Natural killer cell (primary cell): Measurements from ENCODE around the gene MAN2B2. TPM values are rescaled to one million over a fixed set of nuclear protein-coding genes. Genes with fewer than 3 reads are reported as not detected.

Experiments
- ATAC-seq, 3 donors: fragments of 150-1000 bp in 2 of 3; fragments of 200-7000 bp in 1 of 3; cut with Tn5 transposase; 1 replicate in 1 of 3; 2 replicates in 2 of 3; pipeline ENCODE4 v1.10.0; 2021; ENCODE audit warnings: mild to moderate bottlenecking in 2 of 3, moderate library complexity in 2 of 3
- DNase-seq, 2 donors: peaks; one replicate each; pipeline versions ENCODE4 v3.0.0 to v3.0.0-alpha.2; 2013 to 2021; ENCODE audit warnings: mixed read lengths in 1 of 2
- H3K27ac ChIP-seq: one replicate; pipeline ENCODE4 v1.5.1; 2013; ENCODE audit warnings: mild to moderate bottlenecking, low read length
- H3K27me3 ChIP-seq: one replicate; pipeline ENCODE4 v1.6.1; 2013; ENCODE audit warnings: low read length; ENCODE audit not compliant: control insufficient read depth, insufficient read depth
- H3K36me3 ChIP-seq: one replicate; pipeline ENCODE4 v1.6.1; 2013; ENCODE audit warnings: low read length; ENCODE audit not compliant: control insufficient read depth, insufficient read depth
- H3K4me1 ChIP-seq: one replicate; pipeline ENCODE4 v1.6.1; 2013; ENCODE audit warnings: low read length; ENCODE audit not compliant: control insufficient read depth, insufficient read depth
- H3K4me3 ChIP-seq: one replicate; pipeline ENCODE4 v1.5.1; 2013; ENCODE audit warnings: low read length
- H3K9me3 ChIP-seq: one replicate; pipeline ENCODE4 v1.6.1; 2013; ENCODE audit warnings: low read length; ENCODE audit not compliant: control insufficient read depth, insufficient read depth
- H3K27ac Mint-ChIP-seq, 2 donors: one replicate each; pipeline ENCODE4 v1.8.0; 2022; ENCODE audit warnings: mild to moderate bottlenecking in 2 of 2, mixed read lengths in 2 of 2, moderate library complexity in 1 of 2
- H3K27me3 Mint-ChIP-seq, 2 donors: one replicate each; pipeline ENCODE4 v1.8.0; 2022; ENCODE audit warnings: low read depth in 2 of 2, mixed read lengths in 2 of 2
- H3K36me3 Mint-ChIP-seq: one replicate; pipeline ENCODE4 v1.8.0; 2022; ENCODE audit warnings: mixed read lengths
- H3K4me1 Mint-ChIP-seq, 2 donors: one replicate each; pipeline ENCODE4 v1.8.0; 2022; ENCODE audit warnings: mixed read lengths in 2 of 2
- H3K4me3 Mint-ChIP-seq: one replicate; pipeline ENCODE4 v1.8.0; 2022; ENCODE audit warnings: mild to moderate bottlenecking, moderate library complexity, mixed read lengths
- H3K9me3 Mint-ChIP-seq, 2 donors: one replicate each; pipeline ENCODE4 v1.8.0; 2022; ENCODE audit warnings: mixed read lengths in 2 of 2
- CTCF ChIP-seq: fragments of 200-600 bp; IDR thresholded peaks from one replicate; pipeline ENCODE4 v1.8.0; 2022; ENCODE audit warnings: antibody characterized with exemption
- WGBS: methylation state at CpG from one replicate; pipeline ENCODE4 v1.1.7; 2013; ENCODE audit warnings: missing lambda C conversion rate; ENCODE audit not compliant: insufficient coverage; 5-methylcytosine and 5-hydroxymethylcytosine counted together
- intact Hi-C: fragments of 100-400 bp; cut with micrococcal nuclease; formaldehyde crosslinking; loops from one replicate; pipeline ENCODE4 v1.14.2; 2022
- total RNA-seq, 4 donors: library from RNA; stranded (reverse); fragments of 120-200 nt in 1 of 4; gene quantifications; one replicate each; pipeline versions ENCODE4 v1.2.3 to v1.2.4, GENCODE V29; 2013 to 2022

MAN2B2 gene
- total RNA-seq, 3 donors from 2014 or later (not counting 1 experiment from before 2014, with no cell fraction given): 34.5 to 47.8 (median 39.0) TPM

GRCh38 chr4:6529021-6529420 is 46.0 kb upstream of the MAN2B2 start:
- no peaks in the 10 kb centered on the region for H3K9me3 ChIP-seq
- intact Hi-C loops: no loop called here
- Mint-ChIP-seq H3K4me3 (no peak overlapping the region), H3K36me3 (no peaks in the 10 kb centered on the region), H3K9me3 (no peaks in the 10 kb centered on the region), H3K27me3 (peaks cover 0 to 2% of the 10 kb centered on the region in 2 donors), H3K4me1 (no peaks in the 10 kb centered on the region), H3K27ac (no peak overlapping the region)
- H3K4me3 ChIP-seq: no peak overlapping the region
- no peaks in the 10 kb centered on the region for H3K36me3 ChIP-seq
- DNase-seq (no peak), ATAC-seq (no peak)
- H3K27me3 ChIP-seq: no peaks in the 10 kb centered on the region
- 63% methylated on average over 10 of the region's 10 CpGs for WGBS
- H3K27ac ChIP-seq: no peak overlapping the region
- H3K4me1 ChIP-seq: no peaks in the 10 kb centered on the region
- no peak for TF ChIP-seq CTCF

- H3K27ac Mint-ChIP-seq: no peak overlapping the region
- no peaks in the 10 kb centered on the region for H3K9me3 Mint-ChIP-seq
- no peak overlapping the region for H3K27ac ChIP-seq
- H3K27me3 Mint-ChIP-seq: peaks cover 0 to 2% of the 10 kb centered on the region in 2 donors
- intact Hi-C loops: no loop called here
- no peak overlapping the region for H3K4me3 ChIP-seq
- no peak for ATAC-seq
- no peak overlapping the region for H3K4me3 Mint-ChIP-seq
- no peaks in the 10 kb centered on the region for H3K4me1 ChIP-seq
- no peak for TF ChIP-seq CTCF
- H3K27me3 ChIP-seq: no peaks in the 10 kb centered on the region
- no peak for DNase-seq
- no peaks in the 10 kb centered on the region for H3K4me1 Mint-ChIP-seq
- WGBS: 94% methylated on average over 15 of the region's 15 CpGs
- no peaks in the 10 kb centered on the region for H3K9me3 ChIP-seq
- H3K36me3 ChIP-seq: no peaks in the 10 kb centered on the region
- no peaks in the 10 kb centered on the region for H3K36me3 Mint-ChIP-seq
Observed at GRCh38 chr4:6530301-6530700, 44.7 kb upstream of the MAN2B2 start.

GRCh38 chr4:6530964-6531363 is 44.0 kb upstream of the MAN2B2 start:
- H3K27me3 Mint-ChIP-seq: peaks cover 0 to 2% of the 10 kb centered on the region in 2 donors
- TF ChIP-seq CTCF: no peak
- ATAC-seq (no peak), DNase-seq (no peak)
- Histone ChIP-seq H3K36me3 (no peaks in the 10 kb centered on the region), H3K4me3 (no peak overlapping the region), H3K27ac (no peak overlapping the region), H3K4me1 (no peaks in the 10 kb centered on the region), H3K27me3 (no peaks in the 10 kb centered on the region), H3K9me3 (no peaks in the 10 kb centered on the region)
- H3K27ac Mint-ChIP-seq: no peak overlapping the region
- no peaks in the 10 kb centered on the region for H3K36me3 Mint-ChIP-seq
- intact Hi-C loops: no loop called here
- WGBS: 60% methylated on average over 9 of the region's 9 CpGs
- no peak overlapping the region for H3K4me3 Mint-ChIP-seq
- H3K4me1 Mint-ChIP-seq: no peaks in the 10 kb centered on the region
- no peaks in the 10 kb centered on the region for H3K9me3 Mint-ChIP-seq

- DNase-seq (no peak), ATAC-seq (no peak)
- no peaks in the 10 kb centered on the region for H3K9me3 Mint-ChIP-seq
- Histone ChIP-seq H3K4me3 (no peak overlapping the region), H3K27me3 (no peaks in the 10 kb centered on the region), H3K27ac (no peak overlapping the region), H3K9me3 (no peaks in the 10 kb centered on the region), H3K4me1 (no peaks in the 10 kb centered on the region), H3K36me3 (no peaks in the 10 kb centered on the region)
- H3K4me1 Mint-ChIP-seq: no peaks in the 10 kb centered on the region
- peaks cover 0 to 2% of the 10 kb centered on the region in 2 donors for H3K27me3 Mint-ChIP-seq
- 87% methylated on average over 3 of the region's 3 CpGs for WGBS
- intact Hi-C loops: no loop called here
- H3K27ac Mint-ChIP-seq: no peak overlapping the region
- no peak overlapping the region for H3K4me3 Mint-ChIP-seq
- TF ChIP-seq CTCF: no peak
- no peaks in the 10 kb centered on the region for H3K36me3 Mint-ChIP-seq
Observed at GRCh38 chr4:6532102-6532501, 42.9 kb upstream of the MAN2B2 start.
